H9 (cell line): ENCODE data around the gene RAI14. TPM values are rescaled to one million over a fixed set of nuclear protein-coding genes. Genes with fewer than 3 reads are reported as not detected.

Experiments used
- DNase-seq: peaks from one replicate; pipeline ENCODE4 v3.0.0-alpha.2; 2017
- H2AFZ ChIP-seq: one replicate; pipeline ENCODE4 v1.6.1; 2013; ENCODE audit warnings: mild to moderate bottlenecking, low read length, control low read depth, moderate library complexity
- H2AK5ac ChIP-seq: 2 replicates; pipeline ENCODE4 v1.6.1; 2013; ENCODE audit warnings: low read length, control low read depth, mixed read lengths; ENCODE audit not compliant: insufficient read length
- H2BK120ac ChIP-seq: one replicate; pipeline ENCODE4 v1.6.1; 2013; ENCODE audit warnings: low read depth, mild to moderate bottlenecking, low read length, control low read depth, inconsistent platforms; ENCODE audit not compliant: poor library complexity, severe bottlenecking
- H2BK12ac ChIP-seq: 2 replicates; pipeline ENCODE4 v1.6.1; 2013; ENCODE audit warnings: low read length, control low read depth, mixed read lengths, low read depth; ENCODE audit not compliant: insufficient read length
- H2BK15ac ChIP-seq: 2 replicates; pipeline ENCODE4 v1.6.1; 2013; ENCODE audit warnings: low read depth, low read length, control low read depth
- H2BK20ac ChIP-seq: one replicate; pipeline ENCODE4 v1.6.1; 2013; ENCODE audit warnings: low read depth, mild to moderate bottlenecking, low read length, control low read depth, inconsistent platforms; ENCODE audit not compliant: poor library complexity, severe bottlenecking
- H2BK5ac ChIP-seq: 2 replicates; pipeline ENCODE4 v1.6.1; 2013; ENCODE audit warnings: low read length, control low read depth, mixed read lengths; ENCODE audit not compliant: insufficient read length
- H3K14ac ChIP-seq: 2 replicates; pipeline ENCODE4 v1.6.1; 2013; ENCODE audit warnings: low read length, control low read depth; ENCODE audit not compliant: insufficient read depth
- H3K18ac ChIP-seq: 2 replicates; pipeline ENCODE4 v1.6.1; 2013; ENCODE audit warnings: low read depth, mild to moderate bottlenecking, mixed read lengths, low read length, control low read depth; ENCODE audit not compliant: insufficient read length
- H3K23ac ChIP-seq: 2 replicates; pipeline ENCODE4 v1.6.1; 2013; ENCODE audit warnings: low read length, control low read depth, mixed read lengths, low read depth; ENCODE audit not compliant: insufficient read length
- H3K23me2 ChIP-seq: 2 replicates; pipeline ENCODE4 v1.6.1; 2013; ENCODE audit warnings: low read depth, mild to moderate bottlenecking, mixed read lengths, low read length, control low read depth; ENCODE audit not compliant: insufficient read length, poor library complexity, severe bottlenecking
- H3K27ac ChIP-seq: 2 replicates; pipeline ENCODE4 v1.5.1; 2013; ENCODE audit warnings: low read length, control low read depth, mixed read lengths, low read depth; ENCODE audit not compliant: insufficient read length
- H3K27me3 ChIP-seq: 2 replicates; pipeline ENCODE4 v1.6.1; 2013; ENCODE audit warnings: low read length, control low read depth, inconsistent platforms; ENCODE audit not compliant: insufficient read depth
- H3K4ac ChIP-seq: 2 replicates; pipeline ENCODE4 v1.6.1; 2013; ENCODE audit warnings: low read depth, mild to moderate bottlenecking, control low read depth, inconsistent platforms, low read length, moderate library complexity
- H3K4me1 ChIP-seq: 2 replicates; pipeline ENCODE4 v1.6.1; 2013; ENCODE audit warnings: low read length, control low read depth, inconsistent platforms; ENCODE audit not compliant: insufficient read depth
- H3K4me2 ChIP-seq: 2 replicates; pipeline ENCODE4 v1.6.1; 2013; ENCODE audit warnings: low read length, control low read depth, mixed read lengths; ENCODE audit not compliant: insufficient read length, insufficient read depth
- H3K56ac ChIP-seq: 2 replicates; pipeline ENCODE4 v1.6.1; 2013; ENCODE audit warnings: low read depth, mild to moderate bottlenecking, mixed read lengths, low read length, control low read depth; ENCODE audit not compliant: insufficient read length
- H3K79me1 ChIP-seq: 2 replicates; pipeline ENCODE4 v1.6.1; 2013; ENCODE audit warnings: low read depth, mild to moderate bottlenecking, moderate library complexity, low read length, control low read depth, inconsistent platforms; ENCODE audit not compliant: insufficient read depth, poor library complexity, severe bottlenecking
- H3K79me2 ChIP-seq: 2 replicates; pipeline ENCODE4 v1.6.1; 2013; ENCODE audit warnings: low read length, control low read depth, inconsistent platforms; ENCODE audit not compliant: insufficient read depth
- H3K9ac ChIP-seq: 2 replicates; pipeline ENCODE4 v1.6.1; 2013; ENCODE audit warnings: low read length, control low read depth, mixed read lengths; ENCODE audit not compliant: insufficient read length; ENCODE audit errors: extremely low read depth
- H3K9me3 ChIP-seq: one replicate; pipeline ENCODE4 v1.6.1; 2013; ENCODE audit warnings: low read depth, low read length, inconsistent platforms; ENCODE audit not compliant: control insufficient read depth
- H3T11ph ChIP-seq: one replicate; pipeline ENCODE4 v1.6.1; 2013; ENCODE audit warnings: mild to moderate bottlenecking, low read length, control low read depth, inconsistent platforms
- H4K20me1 ChIP-seq: one replicate; pipeline ENCODE4 v1.6.1; 2013; ENCODE audit not compliant: control insufficient read depth, insufficient read length, insufficient read depth
- H4K5ac ChIP-seq: 2 replicates; pipeline ENCODE4 v1.6.1; 2013; ENCODE audit warnings: low read depth, mild to moderate bottlenecking, mixed read lengths, low read length, control low read depth; ENCODE audit not compliant: insufficient read length
- H4K8ac ChIP-seq: replicated peaks from 2 replicates; pipeline ENCODE4 v1.6.1; 2013; ENCODE audit warnings: low read length, control low read depth, mixed read lengths, low read depth; ENCODE audit not compliant: insufficient read length
- H4K91ac ChIP-seq: 2 replicates; pipeline ENCODE4 v1.6.1; 2013; ENCODE audit warnings: low read depth, mild to moderate bottlenecking, moderate library complexity, mixed read lengths, low read length, control low read depth; ENCODE audit not compliant: insufficient read length
- H3K27ac Mint-ChIP-seq, 3 experiments: 2 replicates in 2 of 3; 3 replicates in 1 of 3; pipeline ENCODE4 v1.8.0; 2020 to 2021; ENCODE audit warnings: mixed read lengths in 3 of 3, mild to moderate bottlenecking in 1 of 3, moderate library complexity in 1 of 3
- H3K27me3 Mint-ChIP-seq: 2 replicates; pipeline ENCODE4 v1.8.0; 2021; ENCODE audit warnings: low read depth, mild to moderate bottlenecking, moderate library complexity, mixed read lengths
- H3K36me3 Mint-ChIP-seq, 3 experiments: 2 replicates in 2 of 3; 3 replicates in 1 of 3; pipeline ENCODE4 v1.8.0; 2020 to 2021; ENCODE audit warnings: low read depth in 3 of 3, mixed read lengths in 3 of 3; ENCODE audit not compliant: insufficient read depth in 1 of 3
- H3K4me1 Mint-ChIP-seq, 2 experiments: 2 replicates each; pipeline ENCODE4 v1.8.0; 2020; ENCODE audit warnings: mixed read lengths in 2 of 2
- H3K4me3 Mint-ChIP-seq, 2 experiments: 2 replicates in 1 of 2; 3 replicates in 1 of 2; pipeline ENCODE4 v1.8.0; 2020 to 2021; ENCODE audit warnings: mild to moderate bottlenecking in 2 of 2, mixed read lengths in 2 of 2, moderate library complexity in 1 of 2
- H3K9me3 Mint-ChIP-seq, 2 experiments: 2 replicates in 1 of 2; 3 replicates in 1 of 2; pipeline ENCODE4 v1.8.0; 2020; ENCODE audit warnings: mild to moderate bottlenecking in 2 of 2, mixed read lengths in 2 of 2, moderate library complexity in 1 of 2
- WGBS: extraction: QIAGEN DNeasy Blood & Tissue Kit; methylation state at CpG from one replicate; pipeline ENCODE4 v1.1.7; 2013; ENCODE audit warnings: missing lambda C conversion rate, low lambda C conversion rate, mixed read lengths; ENCODE audit not compliant: insufficient read length; ENCODE audit errors: extremely low coverage; 5-methylcytosine and 5-hydroxymethylcytosine counted together
- total RNA-seq: library from RNA; stranded (reverse); gene quantifications from 2 replicates; pipeline ENCODE4 v1.2.1, GENCODE V29; 2021
- TF ChIP-seq, protein P1 (sequence below): fragments of 200-600 bp; sonication (generic); conservative IDR thresholded peaks from 3 replicates; pipeline ENCODE4 v1.8.0; 2021; ENCODE audit warnings: antibody characterized with exemption, mild to moderate bottlenecking

The RAI14 gene
- total RNA-seq, 1 experiment from 2014 or later, result 127 TPM

DNA sequence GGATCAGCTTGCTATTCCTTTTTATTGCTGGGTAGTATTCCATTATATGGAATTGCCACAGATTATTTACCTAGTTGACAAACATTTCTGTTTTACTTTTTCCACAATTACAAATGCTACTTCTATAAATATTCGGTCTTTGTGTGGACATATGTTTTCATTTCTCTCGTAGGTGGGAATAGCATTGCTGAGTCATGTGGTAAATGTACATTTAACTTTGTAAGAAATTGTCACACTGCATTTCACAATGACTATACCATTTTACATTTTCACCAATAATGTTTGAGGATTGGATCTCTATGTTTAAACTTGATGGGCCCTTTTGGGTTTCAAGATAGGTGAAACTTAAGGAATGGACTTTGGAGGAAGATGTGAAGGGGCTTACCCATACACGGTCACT lies 19.7 kb downstream of the RAI14 start:
- Mint-ChIP-seq H3K36me3 (peaks cover 3 to 18% (median 4%) of the 10 kb centered on the region in 3 experiments; a peak in 4 of 7 replicates), H3K4me1 (peaks cover 42 to 53% of the 10 kb centered on the region in 2 experiments), H3K27ac (no peak overlapping the region), H3K4me3 (no peak overlapping the region), H3K9me3 (no peaks in the 10 kb centered on the region), H3K27me3 (no peaks in the 10 kb centered on the region)
- no peak overlapping the region for H3K14ac ChIP-seq
- DNase-seq, result no peak
- peaks cover 21% of the 10 kb centered on the region for H3K4me1 ChIP-seq
- no peak overlapping the region for H3K23ac ChIP-seq
- H3K4me2 ChIP-seq, result no peak overlapping the region
- H3K9ac ChIP-seq, result no peak overlapping the region
- no peak overlapping the region for H2BK12ac ChIP-seq
- TF ChIP-seq, protein P1, sequence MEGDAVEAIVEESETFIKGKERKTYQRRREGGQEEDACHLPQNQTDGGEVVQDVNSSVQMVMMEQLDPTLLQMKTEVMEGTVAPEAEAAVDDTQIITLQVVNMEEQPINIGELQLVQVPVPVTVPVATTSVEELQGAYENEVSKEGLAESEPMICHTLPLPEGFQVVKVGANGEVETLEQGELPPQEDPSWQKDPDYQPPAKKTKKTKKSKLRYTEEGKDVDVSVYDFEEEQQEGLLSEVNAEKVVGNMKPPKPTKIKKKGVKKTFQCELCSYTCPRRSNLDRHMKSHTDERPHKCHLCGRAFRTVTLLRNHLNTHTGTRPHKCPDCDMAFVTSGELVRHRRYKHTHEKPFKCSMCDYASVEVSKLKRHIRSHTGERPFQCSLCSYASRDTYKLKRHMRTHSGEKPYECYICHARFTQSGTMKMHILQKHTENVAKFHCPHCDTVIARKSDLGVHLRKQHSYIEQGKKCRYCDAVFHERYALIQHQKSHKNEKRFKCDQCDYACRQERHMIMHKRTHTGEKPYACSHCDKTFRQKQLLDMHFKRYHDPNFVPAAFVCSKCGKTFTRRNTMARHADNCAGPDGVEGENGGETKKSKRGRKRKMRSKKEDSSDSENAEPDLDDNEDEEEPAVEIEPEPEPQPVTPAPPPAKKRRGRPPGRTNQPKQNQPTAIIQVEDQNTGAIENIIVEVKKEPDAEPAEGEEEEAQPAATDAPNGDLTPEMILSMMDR, result no peak
- no peak overlapping the region for H3K18ac ChIP-seq
- peaks cover 28% of the 10 kb centered on the region for H3K79me1 ChIP-seq
- H2AK5ac ChIP-seq, result no peak overlapping the region
- no peak overlapping the region for H4K5ac ChIP-seq
- no peaks in the 10 kb centered on the region for H3K27me3 ChIP-seq
- no peak overlapping the region for H2BK20ac ChIP-seq
- no peak overlapping the region for H2BK15ac ChIP-seq
- no peak overlapping the region for H3K27ac ChIP-seq
- H4K20me1 ChIP-seq, result peaks cover 3% of the 10 kb centered on the region
- no peak overlapping the region for H4K8ac ChIP-seq
- H3K9me3 ChIP-seq, result no peaks in the 10 kb centered on the region
- H2BK5ac ChIP-seq, result no peak overlapping the region
- WGBS, result no CpG with 5 or more reads among the region's 3 CpGs
- no peak overlapping the region for H3K56ac ChIP-seq
- no peaks in the 10 kb centered on the region for H3K23me2 ChIP-seq
- peaks cover 76% of the 10 kb centered on the region; the same call in 1 of the 2 replicates for H3K79me2 ChIP-seq
- H4K91ac ChIP-seq, result no peak overlapping the region
- H2AFZ ChIP-seq, result no peak overlapping the region
- no peak overlapping the region for H2BK120ac ChIP-seq
- H3K4ac ChIP-seq, result no peak overlapping the region
- no peak overlapping the region for H3T11ph ChIP-seq
